Measurements from ENCODE around the gene PKD1L1.

DNA sequence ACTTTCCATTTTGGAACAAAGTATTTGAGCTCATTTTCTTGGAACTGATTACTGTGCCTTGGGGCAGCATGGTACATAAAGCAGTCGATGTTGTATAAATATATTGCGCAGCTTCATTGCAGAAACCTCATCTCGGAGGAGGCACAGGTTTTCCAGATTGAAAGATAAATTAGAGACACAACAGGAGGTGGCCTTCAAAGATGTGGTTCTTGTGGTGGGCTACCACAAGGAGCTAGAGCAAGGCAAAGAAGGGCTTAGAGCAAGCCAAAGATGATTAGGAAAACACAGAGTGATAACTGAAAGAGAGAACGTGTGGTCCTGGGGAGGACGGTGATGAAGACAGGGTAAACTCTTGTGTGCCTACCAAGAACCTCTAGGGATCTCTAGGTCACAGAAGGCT lies 197.2 kb downstream of the PKD1L1 start:
- TF ChIP-seq POLR2AphosphoS5 (IDR thresholded peaks at IDR 0.05): no peak
- TF ChIP-seq, protein P1, sequence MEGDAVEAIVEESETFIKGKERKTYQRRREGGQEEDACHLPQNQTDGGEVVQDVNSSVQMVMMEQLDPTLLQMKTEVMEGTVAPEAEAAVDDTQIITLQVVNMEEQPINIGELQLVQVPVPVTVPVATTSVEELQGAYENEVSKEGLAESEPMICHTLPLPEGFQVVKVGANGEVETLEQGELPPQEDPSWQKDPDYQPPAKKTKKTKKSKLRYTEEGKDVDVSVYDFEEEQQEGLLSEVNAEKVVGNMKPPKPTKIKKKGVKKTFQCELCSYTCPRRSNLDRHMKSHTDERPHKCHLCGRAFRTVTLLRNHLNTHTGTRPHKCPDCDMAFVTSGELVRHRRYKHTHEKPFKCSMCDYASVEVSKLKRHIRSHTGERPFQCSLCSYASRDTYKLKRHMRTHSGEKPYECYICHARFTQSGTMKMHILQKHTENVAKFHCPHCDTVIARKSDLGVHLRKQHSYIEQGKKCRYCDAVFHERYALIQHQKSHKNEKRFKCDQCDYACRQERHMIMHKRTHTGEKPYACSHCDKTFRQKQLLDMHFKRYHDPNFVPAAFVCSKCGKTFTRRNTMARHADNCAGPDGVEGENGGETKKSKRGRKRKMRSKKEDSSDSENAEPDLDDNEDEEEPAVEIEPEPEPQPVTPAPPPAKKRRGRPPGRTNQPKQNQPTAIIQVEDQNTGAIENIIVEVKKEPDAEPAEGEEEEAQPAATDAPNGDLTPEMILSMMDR (IDR thresholded peaks at IDR 0.05): no peak

Measured in prostate gland (tissue), 2 donors.